ENCODE results near the gene NEB. TPM values are rescaled to one million over a fixed set of nuclear protein-coding genes. Genes with fewer than 3 reads are reported as not detected.

NEB gene
- polyA plus RNA-seq, 4 donors = 0.36 to 16.1 (median 1.2) TPM

DNA sequence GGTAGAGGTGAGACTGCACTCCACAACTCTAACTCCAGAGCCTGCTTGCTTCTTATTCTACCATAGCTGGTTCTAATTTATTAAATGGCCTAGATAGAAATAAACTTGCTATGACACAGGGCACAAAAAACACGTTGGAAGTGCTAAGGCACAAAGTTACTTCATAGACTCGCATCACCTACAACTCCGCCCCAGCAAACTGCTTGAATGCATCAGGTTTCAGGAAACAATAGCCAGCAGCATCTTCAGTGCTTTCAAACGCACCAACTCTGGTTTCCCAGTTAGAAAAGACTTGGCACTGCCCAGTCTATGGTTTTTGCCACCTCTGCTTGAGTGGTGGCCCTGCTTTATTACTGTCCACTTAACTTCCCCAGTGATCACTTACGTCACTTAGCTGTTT, 182.0 kb downstream of the NEB start:
- H3K4me3 ChIP-seq (ENCODE audit: low read depth in 1 of 3, low read length in 3 of 3) = no peak overlapping the region
- no peaks in the 10 kb centered on the region for H3K9me3 ChIP-seq (ENCODE audit: control insufficient read depth in 2 of 2, insufficient read depth in 1 of 2, low read depth in 1 of 2, low read length in 1 of 2)
- no peak for FAIRE-seq

DNA sequence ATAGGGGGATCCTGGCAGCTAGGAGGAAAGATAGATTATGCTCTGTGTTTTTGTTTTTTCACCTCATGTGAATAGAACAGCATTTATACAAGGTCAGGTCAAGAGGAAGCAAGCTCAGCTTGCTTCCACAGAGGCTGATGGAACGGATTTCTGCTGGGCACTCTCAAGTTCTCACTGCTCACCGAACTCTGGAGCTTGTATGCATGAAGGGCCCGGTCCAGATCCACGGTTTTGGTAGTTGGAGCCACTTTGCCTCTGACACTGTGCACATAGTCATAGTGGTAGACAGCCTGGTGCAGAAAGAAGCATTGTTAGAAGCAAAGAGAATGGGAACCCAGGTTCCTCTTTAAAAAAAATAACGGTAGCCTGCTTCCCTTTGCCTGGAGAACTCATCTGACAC, 182.7 kb downstream of the NEB start:
- H3K9me3 ChIP-seq (ENCODE audit: control insufficient read depth in 2 of 2, insufficient read depth in 1 of 2, low read depth in 1 of 2, low read length in 1 of 2) = no peaks in the 10 kb centered on the region
- DNase-seq (no peak), FAIRE-seq (no peak)
- H3K27ac ChIP-seq (ENCODE audit: low read depth in 1 of 3, low read length in 2 of 3) = no peak overlapping the region
- no peaks in the 10 kb centered on the region for H3K4me1 ChIP-seq (ENCODE audit: control insufficient read depth in 3 of 3, insufficient read depth in 2 of 3, low read depth in 1 of 3, low read length in 2 of 3)
- peaks cover 0 to 3% (median 0%) of the 10 kb centered on the region in 3 donors for H3K36me3 ChIP-seq (ENCODE audit: control insufficient read depth in 3 of 3, insufficient read depth in 2 of 3, low read depth in 1 of 3, low read length in 3 of 3)
- 76 to 88% (median 78%) methylated on average over 5 of the region's 5 CpGs for WGBS, 3 donors
- H3K4me3 ChIP-seq (ENCODE audit: low read depth in 1 of 3, low read length in 3 of 3) = no peak overlapping the region
- H3K27me3 ChIP-seq (ENCODE audit: control insufficient read depth in 3 of 3, insufficient read depth in 3 of 3, low read length in 3 of 3) = no peaks in the 10 kb centered on the region

More for the DNA sequence above, 182.0 kb downstream of the NEB start:
- DNase-seq = no peak
- Histone ChIP-seq H3K27ac (ENCODE audit: low read depth in 1 of 3, low read length in 2 of 3) (no peak overlapping the region), H3K36me3 (ENCODE audit: control insufficient read depth in 3 of 3, insufficient read depth in 2 of 3, low read depth in 1 of 3, low read length in 3 of 3) (peaks cover 0 to 3% (median 0%) of the 10 kb centered on the region in 3 donors), H3K27me3 (ENCODE audit: control insufficient read depth in 3 of 3, insufficient read depth in 3 of 3, low read length in 3 of 3) (no peaks in the 10 kb centered on the region), H3K4me1 (ENCODE audit: control insufficient read depth in 3 of 3, insufficient read depth in 2 of 3, low read depth in 1 of 3, low read length in 2 of 3) (no peaks in the 10 kb centered on the region)
- WGBS, 3 donors = 72 to 83% (median 78%) methylated on average over 5 of the region's 5 CpGs

DNA sequence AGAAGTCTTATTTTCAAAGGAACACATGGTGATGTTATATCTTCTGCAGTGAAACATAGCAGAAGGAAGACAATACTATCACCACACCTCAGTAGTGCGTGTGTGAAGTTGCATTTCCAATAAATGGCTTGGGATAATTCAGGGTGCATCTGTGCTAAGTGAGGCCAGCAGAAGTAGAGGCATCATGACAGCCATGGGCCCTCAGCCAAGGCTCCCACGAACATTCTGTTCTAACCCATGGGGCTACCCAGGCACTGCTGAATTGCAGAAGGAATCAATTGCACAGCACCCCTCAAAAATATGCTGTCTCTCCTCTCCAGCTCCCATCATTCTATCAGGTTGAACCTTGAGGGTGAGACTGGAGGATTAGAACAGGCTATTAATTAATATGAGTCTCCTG, 185.1 kb downstream of the NEB start:
- Histone ChIP-seq H3K27ac (ENCODE audit: low read depth in 1 of 3, low read length in 2 of 3) (no peak overlapping the region), H3K4me1 (ENCODE audit: control insufficient read depth in 3 of 3, insufficient read depth in 2 of 3, low read depth in 1 of 3, low read length in 2 of 3) (no peaks in the 10 kb centered on the region), H3K27me3 (ENCODE audit: control insufficient read depth in 3 of 3, insufficient read depth in 3 of 3, low read length in 3 of 3) (no peaks in the 10 kb centered on the region), H3K36me3 (ENCODE audit: control insufficient read depth in 3 of 3, insufficient read depth in 2 of 3, low read depth in 1 of 3, low read length in 3 of 3) (peaks cover 0 to 3% (median 0%) of the 10 kb centered on the region in 3 donors), H3K4me3 (ENCODE audit: low read depth in 1 of 3, low read length in 3 of 3) (no peak overlapping the region), H3K9me3 (ENCODE audit: control insufficient read depth in 2 of 2, insufficient read depth in 1 of 2, low read depth in 1 of 2, low read length in 1 of 2) (no peaks in the 10 kb centered on the region)
- DNase-seq (no peak), FAIRE-seq (no peak)
- 86 to 88% (median 87%) methylated on average over 2 of the region's 2 CpGs for WGBS, 3 donors

DNA sequence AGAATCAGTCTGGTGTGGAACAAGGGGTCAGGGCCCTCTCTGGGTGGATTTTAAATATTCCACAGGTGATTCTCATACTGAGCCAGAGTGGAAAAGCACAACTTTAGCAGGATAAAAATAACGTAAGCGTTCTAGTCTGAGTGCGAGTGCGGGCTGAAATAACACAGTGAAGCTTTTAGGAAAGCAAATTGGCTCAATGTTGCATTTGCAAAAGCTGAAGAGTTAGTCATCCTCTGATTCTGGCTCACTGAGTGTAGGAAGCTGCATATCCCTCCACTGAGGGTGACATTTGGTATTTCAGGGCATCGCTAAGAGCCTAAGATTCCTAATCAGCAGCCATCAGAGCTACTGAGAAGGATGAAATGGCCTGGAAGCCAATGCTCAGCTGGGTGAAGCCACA, 189.8 kb downstream of the NEB start:
- Histone ChIP-seq H3K9me3 (ENCODE audit: control insufficient read depth in 2 of 2, insufficient read depth in 1 of 2, low read depth in 1 of 2, low read length in 1 of 2) (no peaks in the 10 kb centered on the region), H3K27ac (ENCODE audit: low read depth in 1 of 3, low read length in 2 of 3) (no peak overlapping the region), H3K4me1 (ENCODE audit: control insufficient read depth in 3 of 3, insufficient read depth in 2 of 3, low read depth in 1 of 3, low read length in 2 of 3) (no peaks in the 10 kb centered on the region), H3K36me3 (ENCODE audit: control insufficient read depth in 3 of 3, insufficient read depth in 2 of 3, low read depth in 1 of 3, low read length in 3 of 3) (no peaks in the 10 kb centered on the region), H3K27me3 (ENCODE audit: control insufficient read depth in 3 of 3, insufficient read depth in 3 of 3, low read length in 3 of 3) (no peaks in the 10 kb centered on the region), H3K4me3 (ENCODE audit: low read depth in 1 of 3, low read length in 3 of 3) (no peak overlapping the region)
- DNase-seq (no peak), FAIRE-seq (no peak)
- WGBS, 3 donors = 93 to 100% (median 99%) methylated on average over 5 of the region's 5 CpGs

DNA sequence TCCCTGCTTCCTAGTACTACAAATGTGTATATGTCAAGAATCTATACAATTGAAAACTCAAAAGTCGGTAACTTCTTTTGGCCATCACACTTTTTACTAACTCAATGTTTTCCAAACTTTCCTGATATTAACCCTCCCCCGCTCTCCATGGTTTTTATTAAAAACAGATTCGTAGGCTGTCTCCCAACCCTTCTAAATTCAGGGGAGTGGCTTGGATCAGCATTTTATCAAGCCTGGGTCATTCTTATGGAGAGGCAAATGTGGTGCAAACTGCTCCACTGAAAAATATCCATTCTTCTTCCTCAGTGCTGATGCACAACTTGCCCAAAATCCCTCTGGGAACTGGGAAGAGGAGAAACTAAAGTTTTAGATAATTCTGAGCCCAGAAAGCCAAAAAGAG, 190.4 kb downstream of the NEB start:
- no peak for FAIRE-seq
- Histone ChIP-seq H3K4me1 (ENCODE audit: control insufficient read depth in 3 of 3, insufficient read depth in 2 of 3, low read depth in 1 of 3, low read length in 2 of 3) (no peaks in the 10 kb centered on the region), H3K4me3 (ENCODE audit: low read depth in 1 of 3, low read length in 3 of 3) (no peak overlapping the region), H3K27me3 (ENCODE audit: control insufficient read depth in 3 of 3, insufficient read depth in 3 of 3, low read length in 3 of 3) (no peaks in the 10 kb centered on the region), H3K27ac (ENCODE audit: low read depth in 1 of 3, low read length in 2 of 3) (no peak overlapping the region), H3K36me3 (ENCODE audit: control insufficient read depth in 3 of 3, insufficient read depth in 2 of 3, low read depth in 1 of 3, low read length in 3 of 3) (no peaks in the 10 kb centered on the region), H3K9me3 (ENCODE audit: control insufficient read depth in 2 of 2, insufficient read depth in 1 of 2, low read depth in 1 of 2, low read length in 1 of 2) (no peaks in the 10 kb centered on the region)
- DNase-seq = no peak
- WGBS, 3 donors = 88 to 92% (median 92%) methylated on average over 3 of the region's 3 CpGs

DNA sequence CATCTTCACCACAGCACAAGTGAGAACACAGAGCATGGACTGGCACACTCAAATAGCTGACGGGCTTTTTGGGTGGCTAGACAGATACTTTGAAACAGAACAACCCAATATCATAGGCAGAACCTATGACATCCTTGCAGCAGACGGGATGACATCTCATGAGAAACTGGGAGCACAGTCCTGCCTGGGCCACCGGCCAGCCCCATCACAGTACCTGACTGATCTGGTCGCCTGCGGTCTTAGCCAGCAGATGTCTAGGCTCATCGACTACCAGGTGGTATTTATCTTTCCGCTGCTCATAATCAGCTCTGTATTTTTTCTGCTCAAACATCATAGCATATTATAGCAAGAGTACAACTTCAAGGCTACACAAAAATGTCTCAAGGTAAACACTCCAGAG, 200.3 kb downstream of the NEB start:
- no peak overlapping the region for H3K4me3 ChIP-seq (ENCODE audit: low read depth in 1 of 3, low read length in 3 of 3)
- H3K9me3 ChIP-seq (ENCODE audit: control insufficient read depth in 2 of 2, insufficient read depth in 1 of 2, low read depth in 1 of 2, low read length in 1 of 2) = no peaks in the 10 kb centered on the region
- FAIRE-seq (no peak), DNase-seq (no peak)
- H3K27ac ChIP-seq (ENCODE audit: low read depth in 1 of 3, low read length in 2 of 3) = no peak overlapping the region
- no peaks in the 10 kb centered on the region for H3K4me1 ChIP-seq (ENCODE audit: control insufficient read depth in 3 of 3, insufficient read depth in 2 of 3, low read depth in 1 of 3, low read length in 2 of 3)
- WGBS, 3 donors = 92 to 96% (median 95%) methylated on average over 7 of the region's 7 CpGs
- H3K27me3 ChIP-seq (ENCODE audit: control insufficient read depth in 3 of 3, insufficient read depth in 3 of 3, low read length in 3 of 3) = no peaks in the 10 kb centered on the region
- no peaks in the 10 kb centered on the region for H3K36me3 ChIP-seq (ENCODE audit: control insufficient read depth in 3 of 3, insufficient read depth in 2 of 3, low read depth in 1 of 3, low read length in 3 of 3)

DNA sequence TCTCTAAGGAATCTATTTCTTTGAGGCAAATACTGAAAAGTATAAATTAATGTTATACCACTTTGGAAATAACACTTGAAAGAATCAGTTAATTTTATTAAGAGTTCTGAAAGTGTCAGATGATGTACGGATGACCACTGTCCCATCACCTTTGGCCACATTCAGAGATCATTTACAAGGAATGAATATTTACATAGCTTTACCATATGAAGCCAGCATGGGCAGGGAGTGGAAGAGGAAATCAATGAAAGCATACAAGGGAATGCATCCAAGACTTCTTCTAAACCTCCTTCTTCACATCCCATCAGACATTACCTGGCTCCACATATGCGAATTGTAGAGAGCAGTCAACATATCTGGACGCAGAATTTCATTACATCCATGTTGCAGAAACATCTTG, 201.1 kb downstream of the NEB start:
- WGBS, 3 donors = 87 to 93% (median 91%) methylated on average over 3 of the region's 3 CpGs
- H3K9me3 ChIP-seq (ENCODE audit: control insufficient read depth in 2 of 2, insufficient read depth in 1 of 2, low read depth in 1 of 2, low read length in 1 of 2) = no peaks in the 10 kb centered on the region
- H3K36me3 ChIP-seq (ENCODE audit: control insufficient read depth in 3 of 3, insufficient read depth in 2 of 3, low read depth in 1 of 3, low read length in 3 of 3) = no peaks in the 10 kb centered on the region
- H3K4me1 ChIP-seq (ENCODE audit: control insufficient read depth in 3 of 3, insufficient read depth in 2 of 3, low read depth in 1 of 3, low read length in 2 of 3) = no peaks in the 10 kb centered on the region
- H3K4me3 ChIP-seq (ENCODE audit: low read depth in 1 of 3, low read length in 3 of 3) = no peak overlapping the region
- FAIRE-seq = no peak
- no peaks in the 10 kb centered on the region for H3K27me3 ChIP-seq (ENCODE audit: control insufficient read depth in 3 of 3, insufficient read depth in 3 of 3, low read length in 3 of 3)
- no peak for DNase-seq
- H3K27ac ChIP-seq (ENCODE audit: low read depth in 1 of 3, low read length in 2 of 3) = no peak overlapping the region

DNA sequence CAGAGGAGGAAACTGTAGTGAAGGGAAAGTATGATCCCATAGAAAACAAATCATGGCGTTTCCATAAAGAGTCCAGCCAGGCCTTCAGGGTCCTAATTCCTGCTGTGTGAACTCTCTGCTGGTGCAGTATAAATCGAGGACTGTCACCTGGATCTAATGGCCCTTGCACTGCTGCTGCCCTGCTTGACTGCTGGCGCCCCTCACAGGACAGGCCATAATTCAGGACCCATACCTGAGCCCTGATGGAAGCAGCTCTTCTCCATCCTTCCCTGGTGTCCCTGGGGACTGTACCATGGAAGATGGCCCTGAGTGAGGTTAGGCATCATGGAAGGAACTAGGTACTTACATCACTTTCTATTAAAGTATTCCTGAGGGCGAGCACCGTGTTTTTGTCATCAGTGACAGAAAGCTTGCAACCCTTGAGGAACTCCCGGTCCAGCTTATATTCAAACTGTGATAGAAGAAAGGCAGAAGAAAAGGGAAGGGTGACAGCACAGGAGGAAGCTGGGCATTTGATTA, 207.6 kb downstream of the NEB start:
- H3K4me3 ChIP-seq (ENCODE audit: low read depth in 1 of 3, low read length in 3 of 3) = no peak overlapping the region
- FAIRE-seq (no peak), DNase-seq (no peak)
- no peaks in the 10 kb centered on the region for H3K9me3 ChIP-seq (ENCODE audit: control insufficient read depth in 2 of 2, insufficient read depth in 1 of 2, low read depth in 1 of 2, low read length in 1 of 2)
- H3K27ac ChIP-seq (ENCODE audit: low read depth in 1 of 3, low read length in 2 of 3) = no peak overlapping the region
- H3K4me1 ChIP-seq (ENCODE audit: control insufficient read depth in 3 of 3, insufficient read depth in 2 of 3, low read depth in 1 of 3, low read length in 2 of 3) = no peaks in the 10 kb centered on the region
- H3K27me3 ChIP-seq (ENCODE audit: control insufficient read depth in 3 of 3, insufficient read depth in 3 of 3, low read length in 3 of 3) = no peaks in the 10 kb centered on the region
- WGBS, 3 donors = 92 to 95% (median 93%) methylated on average over 6 of the region's 6 CpGs
- peaks cover 0 to 6% (median 0%) of the 10 kb centered on the region in 3 donors for H3K36me3 ChIP-seq (ENCODE audit: control insufficient read depth in 3 of 3, insufficient read depth in 2 of 3, low read depth in 1 of 3, low read length in 3 of 3)

DNA sequence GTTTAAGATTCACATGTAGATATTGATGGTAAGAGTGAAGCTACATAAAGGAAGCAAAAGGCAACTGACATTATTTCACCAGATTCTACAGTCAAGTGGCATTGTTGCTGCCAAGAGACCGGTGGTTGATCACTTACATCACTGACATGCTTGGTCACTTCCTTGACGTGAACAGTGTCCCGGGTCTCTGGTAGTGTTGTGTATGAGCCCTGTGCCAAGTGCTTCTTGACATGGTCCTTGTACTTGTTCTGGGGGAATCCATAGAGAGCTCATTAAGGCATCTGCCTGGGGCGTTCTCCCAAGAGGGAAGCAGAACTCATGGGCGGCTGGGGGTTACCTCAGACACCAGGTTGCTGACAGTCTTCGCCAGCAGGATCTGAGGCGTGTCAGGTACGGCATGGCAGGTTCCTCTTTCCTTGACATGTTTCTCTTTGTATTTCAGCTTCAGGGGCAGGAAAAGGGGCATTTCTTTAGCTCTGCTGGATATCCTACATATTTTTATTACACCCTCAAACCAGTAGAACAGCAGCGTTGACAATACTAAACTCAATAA, 208.4 kb downstream of the NEB start:
- H3K9me3 ChIP-seq (ENCODE audit: control insufficient read depth in 2 of 2, insufficient read depth in 1 of 2, low read depth in 1 of 2, low read length in 1 of 2) = no peaks in the 10 kb centered on the region
- H3K27me3 ChIP-seq (ENCODE audit: control insufficient read depth in 3 of 3, insufficient read depth in 3 of 3, low read length in 3 of 3) = no peaks in the 10 kb centered on the region
- peaks cover 0 to 6% (median 0%) of the 10 kb centered on the region in 3 donors for H3K36me3 ChIP-seq (ENCODE audit: control insufficient read depth in 3 of 3, insufficient read depth in 2 of 3, low read depth in 1 of 3, low read length in 3 of 3)
- WGBS, 3 donors = 73 to 89% (median 76%) methylated on average over 9 of the region's 9 CpGs
- DNase-seq (no peak), FAIRE-seq (no peak)
- no peak overlapping the region for H3K27ac ChIP-seq (ENCODE audit: low read depth in 1 of 3, low read length in 2 of 3)
- no peak overlapping the region for H3K4me3 ChIP-seq (ENCODE audit: low read depth in 1 of 3, low read length in 3 of 3)
- H3K4me1 ChIP-seq (ENCODE audit: control insufficient read depth in 3 of 3, insufficient read depth in 2 of 3, low read depth in 1 of 3, low read length in 2 of 3) = no peaks in the 10 kb centered on the region
